Measurements from ENCODE around the gene SLC25A47.
"Not testable (repeated sequence)": the region's sequence is repeated elsewhere in the genome, so short reads cannot be mapped to it uniquely, and the experiment has no call there.

SLC25A47 gene

DNA sequence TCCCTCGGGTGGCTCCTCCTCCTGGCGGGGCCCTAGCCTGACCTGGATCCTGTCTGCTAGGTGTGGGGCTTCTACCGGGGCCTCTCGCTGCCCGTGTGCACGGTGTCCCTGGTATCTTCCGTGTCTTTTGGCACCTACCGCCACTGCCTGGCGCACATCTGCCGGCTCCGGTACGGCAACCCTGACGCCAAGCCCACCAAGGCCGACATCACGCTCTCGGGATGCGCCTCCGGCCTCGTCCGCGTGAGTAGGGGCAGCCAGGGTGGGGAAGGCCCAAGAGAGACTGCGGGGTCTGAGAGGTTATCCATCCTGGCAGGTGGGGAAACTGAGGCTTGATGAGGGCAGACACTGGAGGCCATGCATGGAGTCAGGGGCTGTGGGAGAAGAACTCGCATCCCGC lies 4.0 kb downstream of the SLC25A47 start:
- DNase-seq (ENCODE audit: low spot score): no peak

DNA sequence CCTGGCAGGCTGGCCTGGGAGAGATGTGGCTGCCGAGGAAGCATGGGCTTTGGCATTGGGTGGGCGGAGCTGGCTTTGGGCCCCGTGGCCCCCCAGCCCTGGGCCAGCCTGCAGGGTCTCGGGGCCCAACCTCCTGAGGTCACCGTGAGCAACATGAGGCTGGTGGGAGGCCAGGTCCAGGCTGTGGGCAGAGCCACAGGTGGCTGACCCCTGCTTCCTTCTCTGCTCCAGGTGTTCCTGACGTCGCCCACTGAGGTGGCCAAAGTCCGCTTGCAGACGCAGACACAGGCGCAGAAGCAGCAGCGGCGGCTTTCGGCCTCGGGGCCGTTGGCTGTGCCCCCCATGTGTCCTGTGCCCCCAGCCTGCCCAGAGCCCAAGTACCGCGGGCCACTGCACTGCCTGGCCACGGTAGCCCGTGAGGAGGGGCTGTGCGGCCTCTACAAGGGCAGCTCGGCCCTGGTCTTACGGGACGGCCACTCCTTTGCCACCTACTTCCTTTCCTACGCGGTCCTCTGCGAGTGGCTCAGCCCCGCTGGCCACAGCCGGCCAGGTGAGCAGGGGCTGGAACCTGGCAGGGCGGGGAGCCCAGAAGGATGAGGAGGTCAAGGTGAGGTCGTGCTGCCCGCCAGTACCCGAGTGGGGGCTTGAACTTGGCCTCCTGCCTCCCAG lies 5.5 kb downstream of the SLC25A47 start:
- DNase-seq (ENCODE audit: low spot score): no peak

DNA sequence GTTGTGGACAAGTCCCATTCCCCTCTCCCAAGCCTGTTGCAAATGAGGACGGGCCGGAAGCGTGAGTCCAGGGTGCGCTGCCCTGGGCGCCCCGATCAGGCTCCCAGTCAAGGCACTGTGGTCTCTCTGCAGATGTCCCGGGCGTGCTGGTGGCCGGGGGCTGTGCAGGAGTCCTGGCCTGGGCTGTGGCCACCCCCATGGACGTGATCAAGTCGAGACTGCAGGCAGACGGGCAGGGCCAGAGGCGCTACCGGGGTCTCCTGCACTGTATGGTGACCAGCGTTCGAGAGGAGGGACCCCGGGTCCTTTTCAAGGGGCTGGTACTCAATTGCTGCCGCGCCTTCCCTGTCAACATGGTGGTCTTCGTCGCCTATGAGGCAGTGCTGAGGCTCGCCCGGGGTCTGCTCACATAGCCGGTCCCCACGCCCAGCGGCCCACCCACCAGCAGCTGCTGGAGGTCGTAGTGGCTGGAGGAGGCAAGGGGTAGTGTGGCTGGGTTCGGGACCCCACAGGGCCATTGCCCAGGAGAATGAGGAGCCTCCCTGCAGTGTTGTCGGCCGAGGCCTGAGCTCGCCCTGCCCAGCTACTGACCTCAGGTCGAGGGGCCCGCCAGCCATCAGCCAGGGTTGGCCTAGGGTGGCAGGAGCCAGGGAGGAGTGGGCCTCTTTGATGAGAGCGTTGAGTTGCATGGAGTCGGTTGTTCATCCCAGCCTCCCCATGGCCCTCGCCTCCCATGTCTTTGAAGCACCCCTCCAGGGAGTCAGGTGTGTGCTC lies 6.3 kb downstream of the SLC25A47 start:
- no peak for DNase-seq (ENCODE audit: low spot score)

- DNase-seq (ENCODE audit: low spot score): no peak
These were observed 6.8 kb downstream of the SLC25A47 start for GRCh38 chr14:100330007-100330344.

GRCh38 chr14:100330388-100330931 lies 7.3 kb downstream of the SLC25A47 start:
- DNase-seq (ENCODE audit: low spot score): no peak

GRCh38 chr14:100332071-100332639 lies 9.0 kb downstream of the SLC25A47 start:
- no peak for DNase-seq (ENCODE audit: low spot score)

DNA sequence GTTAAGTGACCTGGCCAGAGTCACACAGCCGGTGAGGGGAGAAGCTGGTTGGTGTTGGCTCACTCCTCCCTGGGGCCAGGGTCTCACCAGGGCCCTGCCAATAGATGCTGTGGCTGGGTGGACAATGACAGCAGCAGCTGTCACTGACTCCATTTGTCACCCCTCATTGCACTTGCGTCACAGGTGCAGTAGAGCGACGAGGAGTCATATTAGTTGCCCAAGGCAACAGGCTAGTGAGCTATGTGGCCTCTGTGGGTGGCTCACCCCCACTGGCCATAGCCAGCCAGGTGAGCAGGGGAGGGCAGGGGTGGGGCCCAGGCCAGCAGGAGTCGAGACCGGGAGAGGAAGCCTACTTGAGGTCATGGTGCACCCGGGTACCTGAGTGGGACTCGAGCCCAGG lies 9.7 kb downstream of the SLC25A47 start:
- no peak for DNase-seq (ENCODE audit: low spot score)

- DNase-seq (ENCODE audit: low spot score): no peak
These were observed 10.2 kb downstream of the SLC25A47 start for GRCh38 chr14:100333311-100333710.

DNA sequence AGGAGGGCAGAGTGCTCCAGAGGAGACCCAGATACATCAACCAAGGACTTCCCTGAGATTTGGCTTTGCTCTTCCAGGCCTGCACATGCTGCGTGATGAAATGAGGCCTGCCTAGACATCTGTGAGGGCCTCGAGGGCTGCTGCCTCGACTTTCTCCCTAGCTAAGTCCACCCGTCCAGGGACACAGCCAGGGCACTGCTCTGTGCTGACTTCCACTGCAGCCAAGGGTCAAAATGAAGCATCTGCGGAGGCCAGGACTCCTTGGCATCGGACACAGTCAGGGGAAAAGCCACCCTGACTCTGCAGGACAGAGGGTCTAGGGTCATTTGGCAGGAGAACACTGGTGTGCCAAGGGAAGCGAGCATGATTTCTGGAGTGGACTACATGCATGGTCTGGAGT lies 10.7 kb downstream of the SLC25A47 start:
- no peak for DNase-seq (ENCODE audit: low spot score)

DNA sequence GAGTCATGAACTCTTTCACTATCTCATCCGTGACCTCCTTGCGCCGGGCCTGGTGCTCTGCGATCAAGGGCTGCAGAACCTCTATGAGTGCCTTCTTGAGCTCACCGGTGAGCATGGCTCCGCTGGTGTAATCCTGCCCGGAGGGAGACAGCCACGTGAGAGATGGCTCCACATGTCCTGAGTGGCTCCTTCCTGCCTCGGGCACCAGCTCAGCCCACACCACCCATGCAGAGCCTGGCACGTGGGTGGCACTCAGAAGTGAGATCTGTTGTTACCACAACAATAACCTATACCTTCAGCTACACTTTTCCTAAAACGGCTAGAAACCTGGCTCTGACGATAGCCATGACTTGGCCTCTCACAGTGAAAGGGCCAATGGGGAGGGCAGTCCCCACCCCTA lies 11.8 kb downstream of the SLC25A47 start:
- DNase-seq (ENCODE audit: low spot score): no peak

GRCh38 chr14:100336618-100337530 lies 13.7 kb downstream of the SLC25A47 start:
- no peak for DNase-seq (ENCODE audit: low spot score)

DNA sequence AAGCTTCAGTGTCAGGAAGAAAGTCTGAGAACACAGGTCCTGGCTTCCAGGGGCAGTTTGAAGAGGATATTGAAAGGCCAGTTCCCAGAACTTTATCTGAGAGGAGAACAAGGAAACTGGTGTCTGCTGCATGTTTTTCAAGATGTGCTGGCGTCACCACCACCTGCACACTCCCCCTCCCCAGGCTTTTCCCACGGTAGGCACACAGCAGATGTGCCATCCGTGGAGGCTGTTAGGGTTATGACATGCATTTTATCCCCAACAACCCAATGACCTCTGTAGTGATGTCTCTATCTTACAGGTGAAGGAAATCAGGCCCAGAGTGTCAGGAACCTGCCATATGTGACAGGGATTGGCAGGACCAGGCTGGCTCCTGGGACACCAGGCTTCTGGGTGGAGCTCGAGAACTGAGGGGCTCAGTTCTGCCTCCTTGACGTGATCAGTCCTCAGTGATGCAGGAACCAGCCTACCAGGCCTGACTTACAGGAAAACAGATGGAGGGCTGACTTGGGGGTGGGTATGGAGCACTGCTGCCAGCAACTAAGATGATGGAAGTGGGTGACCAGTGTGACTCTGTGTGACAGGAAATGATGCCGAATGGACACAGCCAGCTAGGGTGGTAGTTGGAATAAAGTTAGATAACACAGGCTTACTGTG lies 16.8 kb downstream of the SLC25A47 start:
- no peak for DNase-seq (ENCODE audit: low spot score)

DNA sequence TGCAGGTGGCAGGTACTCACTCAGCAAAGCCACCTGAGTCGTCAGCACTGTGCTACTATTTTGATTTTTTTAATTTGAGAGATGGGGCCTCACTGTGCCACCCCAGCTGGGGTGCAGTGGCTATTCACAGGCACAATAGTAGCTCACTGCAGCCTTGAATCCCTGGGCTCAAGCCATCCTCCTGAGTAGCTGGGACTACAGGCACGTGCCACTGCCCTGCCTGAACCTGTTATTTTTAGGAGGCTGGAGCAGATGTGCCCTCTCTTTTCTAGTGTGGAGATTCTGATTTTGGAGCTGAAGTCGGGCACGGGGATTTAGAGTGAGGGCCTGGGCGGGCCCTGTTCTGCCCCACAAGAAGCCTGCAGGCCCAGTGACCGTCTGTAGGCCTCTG lies 17.3 kb downstream of the SLC25A47 start:
- no peak for DNase-seq (ENCODE audit: low spot score)

- peak; percentile 45 for DNase-seq (ENCODE audit: low spot score)
These were observed 18.3 kb downstream of the SLC25A47 start for GRCh38 chr14:100341301-100342031.

DNA sequence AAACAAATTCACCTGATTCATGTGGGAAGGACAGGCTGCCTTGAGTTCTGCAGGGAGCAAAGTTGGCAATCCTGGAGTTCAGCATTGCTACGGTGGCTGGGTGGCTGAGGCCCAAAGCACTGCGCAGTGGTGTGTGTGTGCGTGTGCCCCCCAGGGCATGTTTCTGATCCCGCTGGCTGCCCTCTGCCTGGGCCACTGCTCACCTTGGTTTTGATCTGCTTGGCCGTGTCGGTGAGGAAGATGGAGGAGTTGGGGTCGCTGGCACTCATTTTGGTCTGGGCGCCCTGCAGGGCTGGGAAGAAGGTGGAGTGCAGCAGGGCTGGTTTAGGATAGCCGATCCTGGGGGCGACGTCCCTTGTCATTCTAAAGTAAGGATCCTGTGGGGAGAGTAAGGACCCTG lies 19.1 kb downstream of the SLC25A47 start:
- DNase-seq (ENCODE audit: low spot score): no peak

DNA sequence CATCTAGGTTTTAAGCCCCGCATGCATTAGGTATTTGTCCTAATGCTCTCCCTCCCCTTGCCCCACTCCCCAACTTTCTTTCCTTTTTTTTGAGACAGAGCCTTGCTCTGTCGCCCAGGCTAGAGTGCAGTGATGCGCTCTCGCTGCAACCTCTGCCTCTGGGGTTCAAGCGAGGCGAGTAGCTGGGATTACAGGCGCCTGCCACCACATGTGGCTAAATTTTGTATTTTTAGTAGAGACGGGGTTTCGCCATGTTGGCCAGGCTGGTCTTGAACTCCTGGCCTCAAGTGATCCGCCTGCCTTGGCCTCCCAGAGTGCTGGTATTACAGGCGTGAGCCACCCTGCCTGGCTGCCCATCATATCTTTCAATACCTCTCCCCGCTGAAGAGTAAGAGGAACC lies 19.7 kb downstream of the SLC25A47 start:
- not testable (repeated sequence) for DNase-seq (ENCODE audit: low spot score)

DNA sequence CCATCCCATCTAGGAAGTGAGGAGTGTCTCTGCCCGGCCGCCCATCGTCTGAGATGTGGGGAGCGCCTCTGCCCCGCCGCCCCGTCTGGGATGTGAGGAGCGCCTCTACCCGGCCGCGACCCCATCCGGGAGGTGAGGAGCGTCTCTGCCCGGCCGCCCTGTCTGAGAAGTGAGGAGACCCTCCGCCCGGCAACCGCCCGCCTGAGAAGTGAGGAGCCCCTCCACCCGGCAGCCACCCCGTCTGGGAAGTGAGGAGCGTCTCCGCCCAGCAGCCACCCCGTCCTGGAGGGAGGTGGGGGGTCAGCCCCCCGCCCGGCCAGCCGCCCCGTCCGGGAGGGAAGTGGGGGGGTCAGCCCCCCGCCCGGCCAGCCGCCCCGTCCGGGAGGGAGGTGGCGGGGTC lies 21.5 kb downstream of the SLC25A47 start:
- DNase-seq (ENCODE audit: low spot score): not testable (repeated sequence)

DNA sequence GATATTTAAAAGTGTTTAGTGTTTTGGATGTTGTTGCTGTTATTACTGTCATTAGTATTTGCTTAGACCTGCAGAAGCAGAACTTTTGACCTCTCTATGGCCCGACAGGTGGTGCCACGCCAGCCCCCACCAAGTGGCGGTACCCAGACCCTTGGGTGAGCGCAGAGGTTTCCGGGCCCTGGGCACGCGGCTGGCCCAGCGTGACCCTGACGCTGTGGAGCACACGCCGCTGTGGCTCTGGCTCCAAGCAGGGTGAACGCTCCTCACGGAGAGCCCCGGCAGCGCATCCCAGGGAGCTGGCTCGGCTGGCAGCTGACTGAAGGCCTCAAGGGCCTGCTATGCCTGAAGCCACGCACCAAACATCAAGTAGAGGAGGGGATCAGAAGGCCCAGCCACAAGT lies 22.6 kb downstream of the SLC25A47 start:
- no peak for DNase-seq (ENCODE audit: low spot score)

- DNase-seq (ENCODE audit: low spot score): no peak
These were observed 23.4 kb downstream of the SLC25A47 start for GRCh38 chr14:100346306-100347091.

DNA sequence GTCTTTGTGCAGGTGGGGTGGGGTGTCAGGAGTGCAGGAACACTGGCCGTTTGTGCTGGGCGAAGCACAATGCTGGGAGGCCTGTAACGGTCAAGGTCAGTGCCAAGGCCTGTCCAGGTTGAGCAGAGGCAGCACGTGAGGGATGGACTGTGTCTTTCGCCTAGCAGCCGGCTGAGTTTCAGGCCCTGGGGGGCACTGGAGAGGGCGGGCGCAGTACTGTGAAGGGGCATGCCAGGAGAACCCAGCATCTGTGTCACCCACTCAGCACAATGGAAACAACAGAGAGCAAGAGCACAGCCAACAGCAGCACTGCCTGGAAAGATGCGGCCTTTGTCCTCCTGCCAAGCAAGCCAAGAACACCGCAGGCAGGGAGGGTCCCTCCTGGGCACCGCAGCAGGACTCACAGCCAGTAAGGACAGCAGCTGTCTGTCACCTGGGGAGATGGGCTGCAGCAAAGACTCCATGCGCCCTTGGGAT lies 25.2 kb downstream of the SLC25A47 start:
- no peak for DNase-seq (ENCODE audit: low spot score)

All from putamen (tissue), 1 donor.